Stimulated activated CD8-positive, alpha-beta memory T cell treated with anti-CD3 and anti-CD28 coated beads, Interleukin-12 subunit alpha, Interleukin-12 subunit beta, amount 100 ng/mL, for 1 hour (primary cell): Measurements from ENCODE around the gene PRADC1.

Experiments
- DNase-seq: peaks from one replicate; pipeline ENCODE4 v3.0.0-alpha.2; 2020; ENCODE audit warnings: low read depth

Gene PRADC1

GRCh38 chr2:73258913-73259215, 25.8 kb upstream of the PRADC1 start:
- no peak for DNase-seq

DNA sequence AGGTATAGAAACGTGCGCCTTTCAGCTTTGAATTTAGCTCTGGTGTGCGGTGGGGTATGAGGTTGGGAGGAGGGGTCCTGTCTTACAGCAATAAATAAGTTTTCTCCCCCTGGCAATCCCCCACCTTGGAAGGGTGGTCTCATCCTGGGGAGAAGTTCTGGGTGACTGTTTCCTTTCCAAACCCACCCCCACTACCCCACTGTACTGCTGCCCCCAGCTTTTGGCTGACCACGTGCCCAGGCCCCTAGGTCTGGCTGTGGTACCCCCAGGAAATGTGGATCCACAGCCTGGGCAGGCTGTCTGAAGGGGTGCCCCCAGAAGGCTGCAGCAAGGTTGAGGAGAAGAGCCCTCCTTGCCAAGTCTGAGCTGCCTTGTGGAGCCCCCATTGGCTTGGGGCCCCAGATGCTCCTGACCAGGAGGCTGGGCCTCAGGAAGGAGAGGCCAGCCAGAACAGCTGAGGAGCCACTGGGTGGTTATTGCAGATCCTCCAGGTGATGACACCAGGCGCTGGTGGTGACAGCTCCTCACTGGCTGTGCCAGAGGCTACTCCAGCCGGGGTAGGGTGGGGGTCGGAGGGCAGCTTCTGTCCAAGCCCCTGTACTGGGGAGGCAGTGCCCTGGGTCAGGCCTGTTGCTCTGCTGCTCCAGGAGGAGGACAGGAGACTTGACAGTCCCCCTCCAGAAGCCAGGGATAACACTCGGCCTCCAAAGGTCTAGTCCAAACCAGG, 25.3 kb upstream of the PRADC1 start:
- no peak for DNase-seq

GRCh38 chr2:73257425-73258125, 24.5 kb upstream of the PRADC1 start:
- DNase-seq, result no peak

DNA sequence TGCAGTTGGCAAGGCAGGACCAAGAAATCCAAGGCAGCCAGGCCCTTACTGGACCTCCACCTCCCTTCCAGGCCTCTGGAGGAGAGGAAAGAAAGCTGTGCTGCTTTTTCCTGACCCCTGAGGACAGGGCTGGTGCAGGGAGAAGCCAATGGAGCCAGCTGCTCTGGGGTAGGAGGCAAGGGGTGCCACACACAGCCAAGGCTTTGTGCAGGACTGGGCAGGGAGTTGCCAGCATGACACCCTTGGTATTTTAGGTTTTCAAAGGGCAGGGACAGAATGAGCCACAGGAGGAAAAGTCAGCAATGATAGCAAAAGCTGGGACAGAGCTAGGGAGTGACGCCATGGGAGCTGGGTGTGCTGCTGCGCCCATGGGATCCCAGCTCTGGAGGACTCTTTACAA, 24.0 kb upstream of the PRADC1 start:
- no peak for DNase-seq

DNA sequence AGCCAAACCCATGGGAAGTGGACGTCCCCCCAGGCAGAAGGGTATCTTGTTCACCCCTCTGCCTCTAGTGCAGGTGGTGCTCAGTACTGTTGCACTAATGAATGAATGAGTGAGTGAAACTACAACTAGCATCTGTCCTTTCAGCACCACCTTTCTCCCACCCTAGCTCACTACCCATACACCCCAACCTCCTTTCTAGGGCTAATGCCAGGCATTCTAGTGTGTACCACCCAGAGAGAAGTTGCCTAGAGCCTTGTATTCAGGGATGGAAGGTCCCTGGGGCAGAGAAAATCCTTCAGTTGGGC, 23.5 kb upstream of the PRADC1 start:
- no peak for DNase-seq

DNA sequence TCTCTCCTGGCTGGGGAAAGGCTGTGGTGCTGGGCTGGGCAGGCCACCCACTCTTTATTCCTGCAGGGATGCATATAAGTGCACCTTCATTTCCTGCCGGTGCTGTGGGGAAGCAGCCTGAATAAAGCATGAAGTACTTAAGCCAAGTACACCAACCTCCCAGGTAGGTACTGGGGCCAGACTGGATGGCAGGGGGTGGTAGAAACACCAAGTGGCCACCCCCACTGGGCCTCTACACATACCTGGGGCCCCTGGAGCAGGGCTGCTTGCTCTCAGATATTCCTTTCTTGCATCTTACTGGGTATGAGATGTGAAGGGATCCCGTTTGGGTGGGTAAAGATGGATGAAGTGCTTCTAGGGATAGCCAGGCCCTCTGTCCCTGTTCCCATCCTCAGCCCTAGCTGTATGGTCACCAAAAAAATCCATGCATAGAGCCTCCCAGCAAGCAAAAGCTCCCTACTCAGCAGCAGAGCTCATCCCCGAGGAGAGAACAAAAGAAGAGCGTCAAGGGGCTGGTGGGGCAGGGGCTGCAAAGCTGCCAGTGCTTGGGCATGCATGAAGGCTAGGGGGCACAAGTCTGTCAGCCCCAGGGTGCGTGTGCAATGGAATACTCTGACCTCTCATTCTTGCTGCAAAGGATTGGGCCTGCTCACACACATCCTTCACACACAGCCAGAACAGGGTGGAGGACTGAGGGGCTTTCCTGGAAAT, 23.0 kb upstream of the PRADC1 start:
- no peak for DNase-seq

DNA sequence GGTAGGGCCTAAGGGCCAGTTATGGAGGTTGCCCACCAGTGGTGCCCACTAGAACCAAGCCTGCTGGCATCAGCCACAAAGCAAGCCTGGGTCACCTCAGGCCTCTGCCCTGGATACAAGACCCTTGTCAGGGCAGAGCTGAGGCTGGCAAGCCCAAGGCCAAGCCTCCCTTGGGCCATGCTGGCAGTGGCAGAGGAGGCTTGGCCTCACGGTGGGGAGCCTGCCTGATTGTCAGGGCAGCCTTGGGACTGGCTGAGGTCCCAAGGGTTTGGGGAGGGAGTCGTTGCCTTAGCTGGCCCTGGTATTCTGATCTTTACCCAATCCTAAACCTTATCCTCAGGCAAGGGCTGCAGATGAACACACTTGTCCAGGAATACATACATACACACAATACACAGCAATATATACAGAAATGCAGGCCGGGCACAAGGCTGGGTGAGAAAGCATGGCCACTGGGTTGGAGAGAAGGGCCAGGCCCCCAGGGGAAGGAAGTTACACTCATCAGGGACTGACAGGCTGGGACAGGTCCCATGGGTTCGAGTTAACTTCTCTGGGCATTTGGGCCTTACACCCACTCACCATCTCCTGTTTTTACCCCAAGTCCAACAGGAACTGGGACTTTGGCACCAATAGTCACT, 22.1 kb upstream of the PRADC1 start:
- no peak for DNase-seq

DNA sequence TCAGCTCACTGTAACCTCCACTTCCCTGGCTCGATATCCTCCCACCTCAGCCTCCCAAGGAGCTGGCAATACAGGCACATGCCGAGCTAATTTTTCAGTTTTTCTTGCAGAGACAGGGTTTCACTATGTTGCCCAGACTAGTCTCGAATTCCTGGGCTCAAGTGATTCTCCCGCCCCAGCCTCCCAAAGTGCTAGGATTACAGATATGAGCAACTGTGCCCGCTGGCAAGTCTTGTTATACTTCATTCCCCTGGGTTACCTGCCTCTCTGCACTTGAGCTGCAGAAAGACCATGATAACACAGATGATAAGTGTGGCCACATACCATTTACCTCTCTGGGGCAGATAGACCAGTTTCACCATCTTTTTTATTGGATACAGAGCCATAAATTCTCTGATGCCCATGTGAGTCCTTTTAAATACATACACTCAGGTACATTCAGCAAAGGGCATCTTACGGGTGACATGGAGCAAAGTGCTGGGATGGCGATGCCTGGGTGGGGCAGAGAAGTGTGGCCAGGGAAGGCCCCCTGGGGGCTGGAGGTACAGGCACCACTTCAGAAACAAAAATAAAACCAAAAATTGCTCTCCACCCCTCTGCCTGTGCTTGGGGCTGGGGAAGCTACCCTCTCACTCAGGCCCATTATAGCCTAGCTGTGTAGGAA, 21.4 kb upstream of the PRADC1 start:
- DNase-seq, result no peak

GRCh38 chr2:73253901-73254300, 20.9 kb upstream of the PRADC1 start:
- no peak for DNase-seq

GRCh38 chr2:73253400-73253799, 20.4 kb upstream of the PRADC1 start:
- DNase-seq, result no peak

GRCh38 chr2:73252238-73253027, 19.4 kb upstream of the PRADC1 start:
- DNase-seq, result no peak

DNA sequence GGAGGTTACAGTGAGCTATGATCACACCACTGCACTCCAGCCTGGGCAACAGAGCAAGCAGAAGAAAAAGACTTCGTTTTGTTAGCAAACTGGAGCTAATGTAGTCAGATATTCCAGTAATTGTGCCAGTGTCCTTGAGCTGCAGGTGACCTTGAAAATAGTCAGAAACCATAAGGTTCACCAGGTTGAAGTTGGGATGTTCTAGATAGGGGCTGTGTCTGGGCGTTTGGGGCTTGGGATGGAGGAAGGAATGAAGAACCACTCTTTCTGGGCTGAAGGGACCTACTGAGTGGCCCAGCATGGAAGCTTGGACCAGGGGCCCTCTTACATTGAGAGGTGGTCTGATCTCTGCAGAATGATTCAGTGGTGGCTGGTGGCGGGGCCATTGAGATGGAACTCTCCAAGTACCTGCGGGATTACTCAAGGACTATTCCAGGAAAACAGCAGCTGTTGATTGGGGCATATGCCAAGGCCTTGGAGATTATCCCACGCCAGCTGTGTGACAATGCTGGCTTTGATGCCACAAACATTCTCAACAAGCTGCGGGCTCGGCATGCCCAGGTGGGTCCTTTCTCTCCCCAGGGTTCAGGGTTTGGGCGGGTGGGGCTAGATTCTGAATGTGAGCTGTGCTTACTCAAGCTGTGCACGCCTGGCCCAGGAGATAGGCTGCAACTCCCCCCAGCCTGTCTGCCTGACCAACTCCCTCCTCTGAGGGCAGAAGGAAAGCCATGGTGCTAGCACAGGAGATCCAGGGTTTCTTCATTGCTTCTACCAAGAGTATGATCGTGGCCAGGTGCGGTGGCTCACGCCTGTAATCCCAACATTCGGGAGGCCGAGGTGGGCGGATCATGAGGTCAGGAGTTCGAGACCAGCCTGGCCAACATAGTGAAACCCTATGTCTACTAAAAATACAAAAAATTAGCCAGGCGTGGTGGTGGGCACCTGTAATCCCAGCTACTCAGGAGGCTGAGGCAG, 18.1 kb upstream of the PRADC1 start:
- no peak for DNase-seq

DNA sequence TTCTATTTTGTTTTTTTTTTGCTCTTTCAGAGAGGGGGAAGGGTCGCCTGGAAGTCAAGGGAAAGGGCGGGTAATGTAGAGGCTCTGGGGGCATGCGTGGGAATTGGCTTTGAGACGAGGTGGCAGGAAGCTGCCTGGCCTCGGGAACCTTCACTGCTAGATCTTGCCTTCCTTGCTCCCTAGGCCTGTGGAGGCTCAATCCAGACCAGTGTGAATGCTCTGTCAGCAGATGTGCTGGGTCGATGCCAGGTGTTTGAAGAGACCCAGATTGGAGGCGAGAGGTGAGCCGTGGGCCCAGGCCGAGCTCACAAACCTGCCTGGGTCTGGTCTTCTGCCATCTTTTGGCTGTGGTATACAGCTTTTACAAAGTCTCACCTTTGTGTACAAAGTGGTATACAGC, 16.6 kb upstream of the PRADC1 start:
- no peak for DNase-seq

DNA sequence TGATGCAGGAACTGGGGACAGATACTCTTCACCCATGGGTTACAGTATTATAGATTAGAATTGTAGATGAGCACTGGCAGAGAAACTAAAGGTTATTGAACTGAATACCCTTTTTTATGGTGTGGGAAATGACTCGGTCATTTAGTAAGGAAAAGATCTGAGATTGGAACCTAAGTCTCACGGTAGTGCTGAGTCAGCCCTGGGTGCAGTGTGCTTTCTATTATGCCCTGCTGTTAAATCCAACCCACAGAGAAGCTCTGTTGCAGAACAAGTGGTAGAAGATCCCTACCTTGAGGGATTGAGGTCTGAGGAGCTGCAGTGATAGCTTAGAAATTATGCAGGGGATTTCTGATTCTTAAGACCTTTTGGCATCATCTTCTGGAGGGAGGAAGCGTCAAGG, 13.8 kb upstream of the PRADC1 start:
- DNase-seq, result no peak

GRCh38 chr2:73244580-73244979, 11.5 kb upstream of the PRADC1 start:
- DNase-seq, result no peak

GRCh38 chr2:73243884-73244570, 11.0 kb upstream of the PRADC1 start:
- DNase-seq, result no peak

DNA sequence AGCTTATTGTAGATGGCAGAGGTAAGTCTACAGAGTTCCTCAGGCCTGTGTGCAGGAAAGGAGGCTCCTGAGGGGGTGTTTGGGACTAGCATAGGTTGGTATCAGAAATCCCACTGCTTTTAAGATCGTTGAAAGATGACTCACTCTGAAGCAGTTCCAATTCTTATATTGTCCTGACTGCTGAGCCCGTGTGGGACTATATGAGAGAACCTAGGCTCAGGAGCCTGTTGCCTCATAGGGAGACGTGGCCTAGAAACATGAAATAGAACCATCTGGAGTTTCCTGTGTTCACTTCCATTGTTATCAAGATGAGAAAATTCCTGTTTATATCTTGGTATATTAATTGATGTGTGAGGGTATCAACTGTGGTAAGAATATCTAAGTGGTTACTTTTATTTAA, 6.7 kb upstream of the PRADC1 start:
- DNase-seq, result no peak

DNA sequence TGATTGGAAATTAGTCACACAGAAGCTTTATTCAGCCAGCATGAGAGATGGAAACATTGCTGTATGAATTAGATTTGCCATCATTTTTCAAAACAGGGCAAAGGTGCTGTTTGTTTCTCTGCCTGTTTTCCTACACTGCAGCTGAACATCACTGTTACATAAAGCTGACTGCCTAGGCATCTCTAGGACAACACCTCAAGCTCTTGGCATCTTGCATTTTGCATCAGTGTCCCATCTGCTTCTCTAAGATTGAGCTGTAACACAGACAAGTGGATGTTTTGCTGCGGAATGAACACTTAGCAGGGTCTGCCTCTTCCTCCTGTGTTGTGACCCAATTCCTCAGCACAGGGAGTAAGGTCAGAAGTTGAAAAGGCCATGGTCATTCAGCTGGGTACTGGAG, 5.9 kb upstream of the PRADC1 start:
- DNase-seq, result no peak

DNA sequence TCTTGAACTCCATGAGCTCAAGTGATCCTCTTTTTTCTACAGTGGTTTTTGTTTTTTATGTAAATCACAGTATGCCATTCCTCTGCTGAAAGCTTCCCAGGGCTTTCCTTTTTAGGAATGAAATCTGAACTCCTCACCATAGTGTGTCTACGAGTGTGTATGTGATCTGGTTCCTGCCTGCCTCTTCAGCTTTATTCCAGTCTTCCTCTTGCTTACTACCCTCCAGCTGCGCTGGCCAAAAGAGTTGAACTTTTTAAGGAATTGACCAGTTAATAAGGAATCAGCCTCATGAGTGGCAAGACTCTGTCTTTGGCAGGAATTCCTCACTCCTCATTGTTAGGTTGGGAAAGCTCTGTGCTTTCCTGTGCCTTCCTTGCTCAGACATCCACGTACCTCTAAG, 5.1 kb upstream of the PRADC1 start:
- DNase-seq, result no peak

DNA sequence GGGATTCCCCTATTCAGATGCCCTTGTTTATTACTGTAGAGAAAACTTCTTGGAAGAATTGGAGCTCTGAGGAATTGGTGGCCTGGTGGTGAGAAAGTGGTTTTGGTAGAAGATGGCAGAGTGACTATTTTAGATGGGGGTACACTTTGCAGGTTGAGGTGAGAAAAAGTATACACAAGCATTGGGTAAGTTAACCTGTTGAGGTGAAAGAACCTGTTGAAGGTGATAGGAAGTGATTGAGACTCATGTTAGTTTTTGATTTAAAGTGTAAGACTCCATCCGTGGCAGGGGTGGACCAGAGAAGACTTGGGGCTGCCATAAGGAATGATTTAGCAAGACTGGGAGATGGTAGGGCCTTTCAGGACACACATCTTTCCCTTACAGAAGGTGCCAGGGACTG, 4.1 kb upstream of the PRADC1 start:
- DNase-seq, result no peak
